Stimulated activated CD4-positive, alpha-beta T cell treated with anti-CD3 and anti-CD28 coated beads, Interleukin-2, amount 100 ng/mL, for 48 hours (primary cell): ENCODE data around the gene IRF2BPL.
A peak's percentile ranks its signal among the peaks of the same experiment; 100 is the strongest.

ENCODE experiments used
- DNase-seq, 2 donors: peaks; one replicate each; pipeline ENCODE4 v3.0.0-alpha.2; 2020

The IRF2BPL gene

DNA sequence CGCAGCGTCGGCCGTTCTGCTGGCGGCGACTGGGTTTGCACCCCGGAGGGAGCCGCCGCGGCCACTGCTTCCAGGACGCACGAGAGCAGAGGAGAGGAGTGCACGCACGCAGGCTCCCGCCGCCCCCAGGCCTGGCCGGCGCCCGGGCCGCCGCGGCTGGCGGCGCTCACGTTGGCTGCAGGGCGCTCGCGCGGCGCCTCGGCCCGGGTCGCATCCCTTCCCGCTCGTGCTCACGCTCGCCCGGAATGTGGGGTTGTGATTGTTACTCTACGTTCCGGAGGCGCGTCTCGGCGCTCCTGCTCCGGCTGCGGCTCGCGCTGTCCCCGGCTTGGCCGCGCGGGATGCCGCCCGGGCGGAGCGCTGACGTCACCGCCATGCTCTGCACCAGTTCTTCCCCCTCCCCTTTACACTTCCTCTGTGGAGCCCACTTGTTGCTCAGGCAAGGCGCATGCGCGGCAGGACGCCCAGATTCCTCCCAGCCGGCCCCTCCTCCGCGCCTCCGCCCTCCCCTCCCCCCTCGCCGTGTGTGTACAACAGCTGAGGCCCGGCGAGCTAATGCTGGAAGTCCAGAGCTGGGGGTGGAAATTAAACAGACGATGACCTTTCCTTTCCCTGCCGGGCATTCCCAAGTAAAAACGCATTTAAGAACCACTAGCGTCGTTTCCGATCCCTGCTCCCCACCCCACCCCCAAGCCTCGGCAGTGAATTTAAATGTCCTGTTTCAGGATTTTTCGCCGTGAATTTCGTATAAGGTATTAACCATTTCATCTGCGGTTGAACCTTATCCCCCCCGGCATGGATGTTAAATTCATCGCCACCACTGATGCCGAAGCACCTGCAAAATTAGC is at the start of gene IRF2BPL:
Gene IRF2BPL (minus strand): TSS at position 325 of the 848 bp plus-strand sequence. CDS start 916 bp downstream, outside the sequence.
- DNase-seq = peak; percentile 89 to 91

DNA sequence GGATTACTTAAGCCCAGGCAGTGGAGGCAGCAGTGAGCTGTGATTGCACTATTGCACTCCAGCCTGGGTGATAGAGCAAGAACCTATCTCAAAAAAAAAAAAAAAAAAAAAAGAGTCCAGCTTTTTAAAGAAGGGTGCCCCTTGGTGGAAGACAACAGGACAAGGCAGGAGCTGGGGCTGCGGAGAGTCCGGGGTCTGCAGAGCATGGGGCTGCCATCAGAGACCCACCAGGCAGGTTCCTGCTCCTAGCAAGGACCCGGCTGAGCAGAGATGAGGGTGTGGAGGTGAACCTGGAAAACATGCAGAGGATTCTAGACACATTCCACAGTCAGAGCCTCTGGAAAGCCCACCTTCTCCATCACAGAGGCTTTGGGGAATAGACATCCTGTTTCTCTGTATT is 48.5 kb upstream of the IRF2BPL start:
- DNase-seq = no peak

DNA sequence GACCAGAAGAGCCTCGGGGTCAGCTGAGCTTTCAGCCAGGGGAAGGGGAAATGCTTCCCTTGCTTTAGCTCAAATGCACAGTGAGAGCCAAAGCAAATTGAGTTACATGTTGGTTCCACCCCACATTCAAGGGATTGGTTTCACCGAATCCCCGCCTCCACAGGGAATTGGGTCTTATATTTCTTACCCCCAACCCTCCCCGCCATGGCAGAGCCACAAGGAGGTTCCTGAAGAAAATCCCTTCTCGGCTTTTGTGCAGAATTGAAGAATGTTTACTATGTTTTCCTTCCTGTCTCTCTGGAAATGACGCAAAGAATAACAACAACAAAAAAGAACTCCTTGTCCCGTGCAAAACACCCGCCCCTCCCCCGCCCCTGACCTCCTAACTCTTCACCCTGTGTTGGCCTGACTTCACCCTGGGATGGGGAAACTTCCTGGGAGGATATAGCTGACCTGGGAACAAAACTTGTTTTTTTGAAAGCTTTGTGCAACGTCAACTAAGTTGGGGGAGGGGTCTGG is 47.7 kb upstream of the IRF2BPL start:
- no peak for DNase-seq

DNA sequence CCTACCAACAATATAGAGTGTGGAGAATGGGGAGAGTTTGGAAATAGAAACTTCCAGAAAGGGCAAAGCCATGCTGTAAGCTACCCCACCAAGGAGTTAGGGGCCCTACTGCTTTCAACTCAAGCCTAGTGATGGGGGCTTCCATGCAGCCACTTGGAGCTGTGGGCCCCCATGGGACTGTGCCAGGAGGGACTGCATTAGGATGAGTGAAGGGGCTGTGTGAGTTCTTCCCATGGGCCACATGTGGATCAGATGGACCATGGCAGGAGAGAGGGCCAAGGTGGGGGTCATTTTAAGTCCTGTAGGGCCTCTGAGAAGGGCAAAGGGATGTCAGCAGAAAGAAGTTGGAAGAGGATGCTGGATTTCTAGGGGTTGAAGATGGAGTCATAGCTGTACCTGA is 46.5 kb upstream of the IRF2BPL start:
- DNase-seq = no peak

DNA sequence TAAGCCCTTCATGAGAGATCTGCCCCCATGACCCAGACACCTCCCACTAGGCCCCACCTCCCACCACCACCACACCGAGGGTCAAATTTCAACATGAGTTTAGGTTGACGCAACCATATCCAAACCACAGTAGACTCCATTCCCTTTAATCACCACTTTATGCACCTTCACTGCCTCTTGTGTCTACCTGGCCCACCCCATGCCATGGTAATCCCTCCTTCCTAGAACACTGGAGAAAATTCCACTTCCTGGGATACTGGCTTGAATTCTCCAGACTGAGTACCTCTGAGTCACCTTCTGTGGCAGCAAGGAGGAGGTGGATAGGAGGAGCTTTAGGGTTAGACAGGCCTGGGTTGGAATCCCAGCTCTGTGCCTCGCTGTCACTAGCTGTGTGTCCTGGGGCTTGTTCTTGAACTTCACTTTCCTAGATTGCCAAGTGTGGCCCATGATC is 43.5 kb upstream of the IRF2BPL start:
- DNase-seq = no peak

DNA sequence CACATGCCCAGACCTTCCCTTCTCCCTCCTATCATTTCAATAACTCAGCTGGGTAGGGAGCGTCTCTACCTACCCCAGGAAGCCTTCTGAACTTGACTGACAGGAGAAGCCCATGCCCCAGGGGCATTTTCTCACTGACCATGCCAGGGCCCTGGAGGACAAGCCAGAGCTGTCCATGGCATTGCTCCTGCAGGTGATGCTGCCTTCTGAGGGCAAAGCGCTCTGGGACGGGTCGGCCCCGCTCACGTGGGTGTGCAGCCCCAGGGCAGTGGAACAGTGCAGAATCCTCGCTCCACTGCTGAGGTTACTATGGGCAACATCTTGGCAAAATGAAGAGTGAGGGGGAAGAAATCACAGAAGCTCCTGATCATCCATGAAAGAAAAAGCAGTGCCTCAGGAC is 41.0 kb upstream of the IRF2BPL start:
- no peak for DNase-seq

DNA sequence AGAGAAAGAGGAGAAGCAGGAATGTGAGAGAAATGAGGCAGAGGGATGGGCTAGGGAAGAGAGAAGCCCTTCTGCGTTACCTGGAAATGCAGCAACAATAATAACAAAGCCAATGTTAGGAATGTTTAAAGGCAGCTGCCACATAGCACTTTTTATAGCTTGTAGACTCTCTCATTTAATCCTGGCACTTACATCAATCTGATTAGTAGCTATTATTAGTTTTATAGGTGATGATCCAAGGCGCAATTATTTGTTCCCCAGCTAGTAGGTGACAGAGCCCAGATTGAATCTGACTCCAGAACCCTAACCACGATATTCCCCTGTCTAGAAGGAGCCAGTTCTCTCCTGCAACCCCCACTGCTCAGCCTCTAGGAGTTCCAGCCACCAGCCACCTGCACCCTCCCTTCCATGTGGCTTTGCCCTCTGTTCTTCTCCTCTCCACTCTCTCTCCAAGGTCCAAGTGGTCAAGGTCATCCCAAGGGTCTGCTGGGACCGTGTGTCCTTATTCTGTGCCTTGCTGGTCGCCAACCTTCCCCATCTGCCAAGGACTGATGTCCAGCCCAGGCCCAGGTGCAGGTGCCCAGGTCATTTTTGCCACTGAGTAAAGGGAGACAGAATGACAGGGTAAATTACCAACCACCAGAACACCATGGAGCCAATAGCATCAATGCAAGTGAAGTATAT is 40.2 kb upstream of the IRF2BPL start:
- no peak for DNase-seq

DNA sequence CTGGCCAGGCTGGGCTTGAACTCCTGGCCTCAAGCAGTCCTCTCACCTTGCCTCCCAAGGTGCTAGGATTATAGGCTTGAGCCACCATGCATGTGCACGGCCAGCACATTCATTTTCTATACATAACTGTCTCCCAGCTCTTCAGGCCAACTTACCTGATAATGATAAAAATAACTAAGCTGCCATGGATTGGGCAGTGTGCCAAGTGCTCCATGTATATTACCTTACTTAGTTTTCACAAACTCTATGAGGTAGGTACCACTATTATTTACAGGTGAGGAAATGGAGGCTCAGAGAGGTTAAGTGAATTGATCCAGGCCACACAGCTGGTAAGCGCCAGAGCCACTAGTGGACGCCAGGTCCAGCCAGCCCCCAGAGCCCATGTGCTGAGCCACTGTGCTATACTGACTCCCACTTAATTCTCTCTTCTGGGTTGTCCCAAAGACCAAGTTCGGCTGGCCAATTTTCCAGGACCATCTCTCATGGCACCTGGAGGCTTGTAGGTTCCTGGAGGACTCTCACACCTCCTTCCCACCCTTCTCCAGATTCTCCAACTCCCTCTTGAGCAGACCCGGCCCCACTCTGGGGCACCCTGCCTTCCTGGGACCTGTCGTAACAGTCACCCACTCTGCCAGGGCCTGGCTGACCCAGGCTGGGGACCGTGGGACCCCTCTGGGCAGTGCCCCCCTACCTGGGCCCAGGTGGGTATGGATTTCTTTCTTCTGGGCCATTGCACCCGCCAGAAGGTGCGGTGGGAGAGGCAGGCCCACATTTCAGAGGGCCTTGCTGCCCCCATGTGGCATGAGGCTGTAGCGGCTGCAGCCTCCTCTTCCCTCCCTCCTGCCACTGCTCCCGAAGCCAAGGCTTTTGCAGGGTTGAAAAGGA is 39.4 kb upstream of the IRF2BPL start:
- peak; percentile 54 to 58 for DNase-seq

DNA sequence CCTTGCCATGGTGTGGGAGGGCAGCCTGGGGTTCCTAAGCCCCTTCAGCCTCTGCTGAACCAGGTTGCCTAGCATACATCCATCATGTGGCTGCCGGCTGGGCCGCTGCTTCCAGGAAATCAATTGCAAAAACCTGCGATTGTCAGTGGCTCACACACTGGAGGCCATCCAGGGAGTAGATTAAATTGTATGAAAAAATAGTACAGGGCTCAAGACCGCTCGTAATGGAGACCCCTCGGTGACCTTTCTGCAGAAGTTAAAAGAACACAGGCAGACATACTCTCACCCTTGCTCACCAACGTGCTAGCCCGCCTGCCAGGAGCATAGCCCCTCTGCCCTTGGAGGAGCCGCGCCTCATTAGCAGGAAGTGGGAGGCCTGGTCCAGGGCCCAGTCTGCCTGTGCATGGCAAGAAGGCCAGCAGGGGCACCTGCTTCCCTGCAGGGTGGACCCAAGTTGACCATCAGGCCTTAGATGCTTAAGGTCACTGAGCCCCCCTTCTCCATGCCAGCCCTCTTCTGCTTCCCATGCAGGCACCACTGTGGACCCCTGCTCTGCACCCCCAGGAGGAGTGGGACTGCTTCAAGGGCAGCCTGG is 38.2 kb upstream of the IRF2BPL start:
- DNase-seq = no peak

DNA sequence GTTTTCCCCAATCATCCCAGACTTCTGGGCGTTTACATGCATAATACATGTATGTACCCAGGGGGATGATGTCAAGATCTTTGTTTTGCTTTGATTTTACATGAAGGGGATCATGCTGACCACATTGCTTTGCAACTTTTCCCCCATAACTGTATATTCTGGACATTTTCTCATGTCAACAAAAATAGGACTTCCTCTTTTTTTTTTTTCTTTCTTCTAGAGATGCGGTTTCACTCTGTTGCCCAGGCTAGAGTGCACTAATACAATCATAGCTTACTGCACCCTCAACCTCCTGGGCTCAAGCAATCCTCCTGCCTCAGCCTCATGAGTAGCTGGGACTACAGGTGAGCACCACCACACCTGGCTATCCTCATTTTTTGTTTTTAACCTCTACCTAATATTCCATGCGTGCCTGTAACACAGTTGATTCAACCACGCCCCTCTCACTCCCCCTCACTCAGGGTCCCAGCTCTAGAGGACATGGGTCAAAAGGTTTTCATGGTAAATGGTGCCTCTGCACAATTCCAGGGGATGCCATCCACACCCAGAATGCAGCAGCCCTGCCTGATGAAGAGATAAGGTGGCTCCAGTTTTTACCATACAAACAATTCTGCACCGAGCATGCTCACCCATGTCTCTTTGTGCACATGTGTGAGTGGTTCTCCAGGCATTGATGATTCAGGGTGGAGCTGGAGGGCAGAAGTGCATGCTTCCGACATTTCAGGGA is 37.5 kb upstream of the IRF2BPL start:
- DNase-seq = no peak

DNA sequence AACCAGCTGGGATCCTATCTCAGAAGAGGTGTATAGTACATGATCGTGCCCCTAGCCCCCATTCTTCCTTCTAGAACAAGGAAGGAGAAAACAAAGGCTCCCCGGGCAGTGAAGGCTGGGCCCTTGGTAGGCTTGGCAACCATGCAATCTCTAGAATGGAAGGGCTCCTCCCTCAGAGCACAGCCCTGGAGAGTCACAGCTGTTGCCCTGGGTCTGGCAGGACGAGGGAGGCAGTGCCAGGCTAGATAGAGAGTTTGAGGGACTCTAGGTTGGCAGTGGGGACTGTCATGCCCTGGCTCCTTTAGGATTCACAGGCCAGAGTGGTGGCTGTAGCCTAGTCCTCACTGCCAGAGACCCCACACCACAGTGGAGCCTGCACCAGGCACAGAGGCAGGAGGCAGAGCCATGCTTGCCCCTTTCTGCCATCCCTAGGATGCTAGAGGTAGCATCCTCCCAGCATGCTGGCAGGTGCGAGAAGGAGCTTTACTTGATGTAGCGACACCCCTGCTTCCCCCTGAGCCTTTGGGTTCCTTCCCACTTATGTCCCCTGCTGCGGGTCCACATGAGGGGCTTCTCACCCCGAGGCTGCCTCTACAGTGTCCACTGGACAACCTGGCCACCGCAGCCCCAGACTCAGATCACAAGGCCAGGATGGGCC is 36.1 kb upstream of the IRF2BPL start:
- DNase-seq = no peak

DNA sequence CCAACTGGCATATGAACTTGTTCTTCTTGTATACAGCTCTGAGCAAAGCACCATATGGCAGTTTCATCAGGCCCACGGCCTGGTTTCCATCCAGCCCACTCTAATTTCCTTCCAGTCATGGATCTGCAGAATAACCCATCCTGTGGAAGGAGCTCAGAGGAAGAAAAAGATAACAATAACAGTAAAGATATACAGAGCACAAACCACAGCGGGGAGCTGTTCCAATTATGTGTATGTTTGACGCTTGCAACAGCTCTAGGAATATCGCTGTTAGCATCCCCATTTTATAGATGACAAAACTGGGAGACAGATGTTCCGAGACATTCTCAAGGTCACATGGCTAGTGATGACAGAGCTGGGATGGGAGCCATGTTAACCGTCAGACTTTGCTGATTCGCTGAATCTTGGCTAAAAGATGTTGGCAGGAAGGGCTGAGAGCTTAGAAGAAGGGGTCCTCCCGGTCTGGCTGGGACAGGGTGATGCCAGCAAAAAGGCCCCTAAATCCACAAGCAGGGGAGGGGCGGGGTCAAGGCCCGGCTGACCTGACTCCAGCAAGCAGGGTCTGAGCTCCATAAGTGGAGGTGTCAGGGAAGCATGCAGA is 35.2 kb upstream of the IRF2BPL start:
- no peak for DNase-seq

DNA sequence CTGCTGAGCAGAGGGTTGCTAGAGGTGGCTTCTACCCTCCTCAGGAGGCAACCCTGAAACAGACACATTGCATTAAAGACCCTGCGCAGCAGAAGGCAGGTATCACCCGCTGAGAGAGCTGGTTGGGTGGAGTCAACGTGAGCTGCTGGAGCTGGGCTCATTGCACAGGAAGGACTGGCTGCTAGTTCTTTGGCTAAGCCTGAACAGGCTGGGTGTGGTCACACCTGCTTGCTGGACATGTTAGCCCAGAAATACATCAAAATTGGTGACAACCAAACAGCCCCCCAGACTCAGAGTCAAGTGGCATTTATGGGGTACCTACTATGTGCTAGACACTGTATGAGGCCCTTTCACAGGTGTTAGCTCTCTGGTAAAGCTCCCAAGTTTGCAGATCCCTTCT is 33.8 kb upstream of the IRF2BPL start:
- DNase-seq = no peak

DNA sequence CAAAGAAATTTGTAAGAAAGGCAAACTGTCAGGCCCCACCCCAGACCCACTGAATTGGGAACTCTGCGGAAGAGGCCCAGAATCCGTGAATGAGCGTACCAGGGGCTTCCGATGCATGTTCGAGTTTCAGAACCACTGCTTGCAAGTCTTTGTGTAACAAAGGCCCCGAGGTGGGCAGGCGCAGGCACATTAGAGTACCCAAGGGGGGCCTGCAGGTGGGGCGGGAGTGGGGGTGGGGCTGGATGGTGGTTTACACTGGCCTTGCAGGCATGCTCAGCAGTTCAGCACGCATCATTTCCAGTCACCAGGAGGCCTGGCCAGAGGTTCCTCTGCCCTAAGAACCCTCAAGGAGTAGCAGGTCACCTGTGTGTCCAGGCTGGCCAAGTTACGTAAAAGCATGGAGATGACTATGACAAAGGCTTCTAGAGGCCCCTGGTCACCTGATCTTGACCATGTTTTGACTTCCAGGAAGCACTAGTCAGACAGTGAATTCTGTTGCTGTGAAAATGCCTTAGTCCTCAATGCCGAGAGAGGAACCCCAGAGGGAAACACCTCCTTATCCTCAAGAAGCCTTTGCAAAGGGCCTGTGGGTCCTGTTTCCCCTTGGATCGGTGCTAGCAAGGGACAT is 33.2 kb upstream of the IRF2BPL start:
- no peak for DNase-seq

DNA sequence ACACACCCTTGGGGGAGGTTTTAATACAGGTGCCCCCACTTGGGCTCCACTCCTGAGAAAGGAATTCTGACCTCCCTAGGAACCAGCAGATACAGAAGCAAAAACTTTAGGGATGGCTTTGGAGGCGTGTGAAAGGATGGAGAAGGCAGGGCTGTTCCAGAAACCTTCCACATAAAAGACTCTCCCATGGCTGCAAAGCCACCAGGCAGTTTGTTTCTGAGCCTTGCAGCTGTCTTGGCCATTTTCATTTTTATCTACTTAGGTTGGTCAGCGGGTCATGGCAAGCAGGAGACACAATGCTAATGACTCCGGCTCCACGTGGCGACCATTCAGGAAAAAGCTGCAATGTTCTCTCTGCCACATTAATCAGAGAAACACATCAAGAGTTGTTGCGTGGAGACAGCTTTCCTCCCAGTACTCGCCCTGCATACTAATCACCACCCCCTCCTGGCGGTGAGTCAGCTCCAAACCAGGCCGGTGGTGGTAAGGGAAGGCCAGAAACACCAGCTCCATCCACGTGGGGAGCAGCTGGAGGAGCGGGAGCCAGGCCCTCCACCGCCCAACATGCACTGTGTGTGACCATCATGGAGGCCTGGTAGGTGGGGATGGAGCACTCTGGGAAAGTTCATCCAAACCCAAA is 30.9 kb upstream of the IRF2BPL start:
- no peak for DNase-seq

DNA sequence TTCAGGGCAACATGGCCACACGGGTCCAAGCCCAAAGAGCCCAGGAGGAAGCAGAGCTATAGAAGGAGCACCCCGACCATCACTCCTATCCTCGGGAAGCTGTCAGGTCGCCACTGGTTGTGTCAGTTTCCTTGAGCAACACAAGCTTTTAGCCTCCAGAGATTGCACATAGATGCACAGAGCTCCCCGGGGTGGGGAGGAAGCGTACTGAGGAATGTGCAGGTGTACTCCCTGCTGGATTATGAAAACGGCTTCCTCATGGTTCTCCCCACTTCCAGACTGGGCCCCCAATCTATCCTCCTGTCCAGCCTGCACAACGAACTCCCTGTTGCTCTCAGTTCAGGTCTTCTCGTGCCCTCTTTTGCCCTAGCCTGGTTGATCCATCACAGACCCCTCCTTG is 30.3 kb upstream of the IRF2BPL start:
- DNase-seq = no peak

DNA sequence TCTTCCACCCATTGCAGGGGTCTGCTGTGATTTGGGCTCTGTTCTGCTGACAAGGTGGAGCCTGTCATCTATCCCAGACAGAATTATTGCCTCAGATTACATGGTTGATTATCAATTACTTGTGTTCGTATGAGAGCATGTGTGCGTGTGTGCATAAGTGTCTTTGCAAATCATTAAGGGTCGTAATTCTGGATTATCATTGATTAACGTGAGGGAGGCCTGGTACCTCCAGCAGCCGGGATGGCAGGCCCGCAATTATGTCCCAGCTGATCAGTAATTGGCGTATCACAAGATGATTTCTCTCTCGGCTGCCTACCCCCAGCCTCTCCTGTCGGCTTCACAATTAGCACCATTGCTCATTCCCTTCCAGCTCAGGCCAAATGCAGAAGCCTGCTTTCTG is 29.6 kb upstream of the IRF2BPL start:
- DNase-seq = no peak

DNA sequence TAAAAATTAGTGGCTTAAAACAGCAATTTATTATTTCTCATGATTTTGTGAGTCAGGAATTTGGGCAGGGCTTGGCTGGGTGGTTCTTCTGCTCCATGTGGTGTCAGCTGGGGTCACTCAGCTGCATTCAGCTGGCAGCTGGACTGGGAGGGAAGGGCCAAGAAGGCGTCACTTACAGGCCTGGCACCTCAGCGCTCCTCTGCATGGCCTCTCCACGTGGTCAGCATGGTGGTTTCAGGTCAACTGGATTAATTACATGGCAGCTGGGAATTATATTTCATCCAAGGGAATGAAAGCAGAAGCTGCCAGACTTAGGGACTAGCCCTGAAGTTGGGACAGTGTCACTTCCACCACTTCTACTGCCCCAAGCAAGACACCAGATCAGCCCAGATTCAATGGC is 27.5 kb upstream of the IRF2BPL start:
- DNase-seq = no peak

DNA sequence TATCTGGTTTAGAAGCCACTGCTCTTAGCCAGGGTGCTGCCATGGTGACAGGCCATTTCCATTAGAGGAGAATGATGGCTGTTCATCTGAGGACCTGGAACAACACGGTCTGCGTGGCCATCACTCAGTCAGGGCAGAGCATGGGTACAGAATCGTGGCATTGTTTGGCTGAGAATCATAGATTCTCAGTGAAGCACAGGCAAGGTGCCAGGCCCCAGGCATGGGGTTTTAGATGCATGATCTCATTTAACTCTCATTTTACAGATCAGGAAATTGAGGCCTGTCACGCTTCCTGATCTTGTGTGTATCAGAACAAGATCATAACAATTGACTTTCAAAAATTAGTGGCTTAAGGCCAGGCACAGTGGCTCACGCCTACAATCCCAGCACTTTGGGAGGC is 26.8 kb upstream of the IRF2BPL start:
- no peak for DNase-seq
